Lower leg skin (tissue), 3 donors: Measurements from ENCODE around the gene ABHD18.
"Not testable (repeated sequence)": the region's sequence is repeated elsewhere in the genome, so short reads cannot be mapped to it uniquely, and the experiment has no call there.

Experiments used
- POLR2A ChIP-seq, 2 donors: fragments of 450-650 bp; IDR thresholded peaks; one replicate each; pipeline ENCODE4 v1.6.1; 2016 to 2017; ENCODE audit warnings: antibody characterized with exemption in 2 of 2, mild to moderate bottlenecking in 1 of 2, moderate library complexity in 1 of 2
- TF ChIP-seq, protein P1 (sequence below), 3 donors: fragments of 450-650 bp; IDR thresholded peaks; one replicate each; pipeline ENCODE4 v1.5.1; 2016; ENCODE audit warnings: antibody characterized with exemption in 3 of 3, mild to moderate bottlenecking in 3 of 3, moderate library complexity in 2 of 3

DNA sequence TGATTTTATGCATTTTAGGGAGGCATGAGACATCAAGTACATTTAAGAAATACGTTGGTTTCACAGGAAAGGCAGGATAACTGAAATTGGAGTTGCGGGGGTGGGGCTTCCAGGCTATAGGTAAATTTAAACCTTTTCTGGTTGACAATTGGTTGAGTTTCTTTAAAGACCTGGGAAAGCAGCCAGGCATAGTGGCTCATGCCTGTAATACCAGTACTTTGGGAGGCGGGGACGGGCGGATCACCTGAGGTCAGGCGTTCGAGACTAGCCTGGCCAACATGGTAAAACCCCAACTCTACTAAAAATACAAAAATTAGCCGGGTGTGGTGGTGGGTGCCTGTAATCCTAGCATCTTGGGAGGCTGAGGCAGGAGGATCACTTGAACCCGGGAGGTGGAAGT lies 89.7 kb downstream of the ABHD18 start:
- TF ChIP-seq, protein P1, sequence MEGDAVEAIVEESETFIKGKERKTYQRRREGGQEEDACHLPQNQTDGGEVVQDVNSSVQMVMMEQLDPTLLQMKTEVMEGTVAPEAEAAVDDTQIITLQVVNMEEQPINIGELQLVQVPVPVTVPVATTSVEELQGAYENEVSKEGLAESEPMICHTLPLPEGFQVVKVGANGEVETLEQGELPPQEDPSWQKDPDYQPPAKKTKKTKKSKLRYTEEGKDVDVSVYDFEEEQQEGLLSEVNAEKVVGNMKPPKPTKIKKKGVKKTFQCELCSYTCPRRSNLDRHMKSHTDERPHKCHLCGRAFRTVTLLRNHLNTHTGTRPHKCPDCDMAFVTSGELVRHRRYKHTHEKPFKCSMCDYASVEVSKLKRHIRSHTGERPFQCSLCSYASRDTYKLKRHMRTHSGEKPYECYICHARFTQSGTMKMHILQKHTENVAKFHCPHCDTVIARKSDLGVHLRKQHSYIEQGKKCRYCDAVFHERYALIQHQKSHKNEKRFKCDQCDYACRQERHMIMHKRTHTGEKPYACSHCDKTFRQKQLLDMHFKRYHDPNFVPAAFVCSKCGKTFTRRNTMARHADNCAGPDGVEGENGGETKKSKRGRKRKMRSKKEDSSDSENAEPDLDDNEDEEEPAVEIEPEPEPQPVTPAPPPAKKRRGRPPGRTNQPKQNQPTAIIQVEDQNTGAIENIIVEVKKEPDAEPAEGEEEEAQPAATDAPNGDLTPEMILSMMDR (IDR thresholded peaks at IDR 0.05): not testable (repeated sequence)
- not testable (repeated sequence) for TF ChIP-seq POLR2A (IDR thresholded peaks at IDR 0.05)
